GM19193 (cell line): Measurements from ENCODE around the gene CAMK2N2.
A peak's percentile ranks its signal among the peaks of the same experiment; 100 is the strongest.

Experiments
- POLR2A ChIP-seq: IDR thresholded peaks from 4 replicates; pipeline ENCODE4 v1.6.1; 2011; ENCODE audit not compliant: insufficient read depth, insufficient read length; ENCODE audit errors: extremely low read depth

CAMK2N2 gene

GRCh38 chr3:184261270-184261853, at the start of gene CAMK2N2:
Gene CAMK2N2 (minus strand): TSS chr3:184261553. CDS start chr3:184261285, 268 bp downstream.
- TF ChIP-seq POLR2A: no peak

GRCh38 chr3:184308744-184309143, 47.4 kb upstream of the CAMK2N2 start:
- no peak for TF ChIP-seq POLR2A

GRCh38 chr3:184307915-184308314, 46.6 kb upstream of the CAMK2N2 start:
- TF ChIP-seq POLR2A: no peak

GRCh38 chr3:184306341-184306972, 45.1 kb upstream of the CAMK2N2 start:
- no peak for TF ChIP-seq POLR2A

DNA sequence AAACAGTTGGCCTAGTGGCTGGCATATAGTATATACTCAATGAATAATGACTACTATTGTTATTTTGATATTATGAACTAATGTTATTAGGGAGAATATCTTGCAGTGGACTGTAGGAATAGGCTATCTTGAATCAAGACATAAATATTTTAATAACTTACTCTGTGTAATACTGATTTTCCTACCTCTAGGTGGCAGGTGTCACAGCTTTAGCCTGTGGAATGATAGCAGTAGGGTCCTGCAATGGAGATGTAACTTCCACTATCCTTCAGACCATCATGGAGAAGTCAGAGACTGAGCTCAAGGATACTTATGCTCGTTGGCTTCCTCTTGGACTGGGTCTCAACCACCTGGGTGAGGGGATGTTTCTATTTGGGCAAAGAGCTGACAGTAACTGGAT, 44.2 kb upstream of the CAMK2N2 start:
- TF ChIP-seq POLR2A: no peak

- TF ChIP-seq POLR2A: no peak
Measured at GRCh38 chr3:184300378-184300720, 39.0 kb upstream of the CAMK2N2 start.

DNA sequence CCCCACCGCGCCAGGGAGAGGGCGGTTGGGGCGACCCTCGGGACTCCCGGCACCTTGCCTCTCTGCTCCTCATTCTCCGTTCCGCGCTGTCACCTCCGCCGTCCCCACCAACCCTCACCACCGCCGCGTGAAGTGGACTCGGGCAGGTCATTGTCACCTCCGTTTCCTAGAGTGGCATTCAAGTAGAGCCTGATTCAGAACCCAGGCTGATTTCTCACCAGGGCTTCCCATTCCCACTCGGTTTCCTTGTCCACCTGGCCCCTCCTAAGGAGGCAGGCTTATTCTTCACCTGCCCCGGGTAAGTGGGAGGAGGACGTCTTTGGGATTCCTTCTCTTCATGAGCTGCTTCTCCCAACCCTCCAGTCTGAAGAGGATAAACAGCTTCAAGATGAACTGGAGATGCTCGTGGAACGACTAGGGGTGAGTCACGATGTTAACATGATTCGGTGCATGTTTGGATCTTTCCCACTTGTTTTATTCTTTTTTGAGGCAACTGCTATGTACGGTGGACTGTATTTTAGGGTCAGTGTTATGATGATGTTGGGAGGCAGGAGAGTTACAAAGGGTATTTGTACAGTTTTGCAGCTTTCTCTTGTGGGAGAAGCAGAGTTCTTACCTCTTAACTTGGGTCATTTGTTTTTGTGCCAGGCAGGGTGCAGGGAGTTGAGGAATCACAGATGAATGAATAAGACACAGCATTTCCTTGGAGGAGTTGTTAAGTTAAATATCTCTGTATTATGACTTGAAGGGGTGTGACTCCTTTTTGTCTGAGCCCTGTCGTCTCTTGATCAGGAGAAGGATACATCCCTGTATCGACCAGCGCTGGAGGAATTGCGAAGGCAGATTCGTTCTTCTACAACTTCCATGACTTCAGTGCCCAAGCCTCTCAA, 38.4 kb upstream of the CAMK2N2 start:
- TF ChIP-seq POLR2A: no peak

DNA sequence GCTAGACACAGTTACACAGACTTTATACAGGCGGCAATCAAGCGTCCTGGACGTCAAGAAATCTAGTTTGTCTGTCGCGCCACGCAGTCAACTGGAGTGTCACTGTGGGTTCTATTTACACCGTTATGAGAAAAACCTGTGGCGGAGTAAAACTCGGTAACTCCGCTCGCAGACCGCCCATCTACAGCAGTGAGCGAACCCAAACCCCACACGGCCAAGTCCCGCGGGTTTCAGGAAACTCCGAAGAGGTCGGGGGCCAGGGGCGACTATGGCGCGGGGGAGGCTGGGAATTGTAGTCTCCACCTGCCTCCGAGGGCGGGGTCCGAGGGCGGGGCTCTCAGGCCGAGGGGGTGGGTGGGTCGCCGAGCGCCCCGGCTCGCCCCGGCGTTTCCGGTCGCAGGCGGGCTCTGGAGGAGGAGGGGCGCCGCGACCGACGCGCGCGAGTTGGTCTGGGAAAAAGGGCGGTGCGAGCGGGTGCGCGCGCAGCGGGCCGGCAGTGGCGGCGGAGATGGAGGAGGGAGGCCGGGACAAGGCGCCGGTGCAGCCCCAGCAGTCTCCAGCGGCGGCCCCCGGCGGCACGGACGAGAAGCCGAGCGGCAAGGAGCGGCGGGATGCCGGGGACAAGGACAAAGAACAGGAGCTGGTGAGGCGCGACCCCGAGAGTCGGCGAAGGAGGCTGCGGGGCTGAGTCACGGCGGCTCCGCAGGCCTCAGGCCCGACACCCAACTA, 37.6 kb upstream of the CAMK2N2 start, which contains the start of gene PSMD2:
Gene PSMD2, plus strand, starts transcription at position 483 of the 729 bp plus-strand sequence. Its CDS starts 26 bp downstream, at position 509.
- peak; percentile 73 for TF ChIP-seq POLR2A

DNA sequence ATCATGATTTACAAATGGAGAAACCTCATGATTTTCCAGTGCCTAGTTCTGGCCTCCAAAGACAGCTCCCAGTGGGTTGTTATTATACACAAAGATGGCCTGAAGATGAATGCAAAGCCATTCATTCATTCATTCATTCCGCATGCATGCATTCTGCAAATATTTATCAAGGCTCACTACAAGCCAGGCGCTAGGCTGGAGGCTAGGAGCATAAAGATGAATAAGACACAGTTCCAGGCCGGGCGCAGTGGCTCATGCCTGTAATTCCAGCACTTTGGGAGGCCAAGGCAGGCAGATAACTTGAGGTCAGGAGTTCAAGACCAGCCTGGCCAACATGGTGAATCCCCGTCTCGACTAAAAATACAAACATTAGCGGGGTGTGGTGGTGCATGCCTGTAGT, 35.3 kb upstream of the CAMK2N2 start:
- TF ChIP-seq POLR2A: no peak

DNA sequence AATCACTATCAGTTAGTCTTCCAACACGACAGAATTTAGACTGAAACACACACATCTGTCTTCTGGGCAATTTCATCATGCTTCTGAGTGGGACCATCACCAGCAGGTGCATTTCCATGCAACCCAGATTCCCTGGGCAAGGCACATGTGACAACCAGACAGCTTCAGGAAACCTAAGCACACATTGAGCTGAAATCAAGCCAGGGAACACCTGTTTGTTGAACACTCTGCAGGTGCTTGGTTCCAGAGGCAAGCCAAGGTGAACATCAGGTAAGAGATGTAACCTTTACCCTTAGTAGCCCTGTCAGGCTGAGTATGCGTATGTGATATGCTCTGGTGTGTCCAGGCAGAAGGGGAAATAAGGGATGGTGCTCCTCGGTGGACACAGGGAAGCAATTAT, 34.4 kb upstream of the CAMK2N2 start:
- no peak for TF ChIP-seq POLR2A

DNA sequence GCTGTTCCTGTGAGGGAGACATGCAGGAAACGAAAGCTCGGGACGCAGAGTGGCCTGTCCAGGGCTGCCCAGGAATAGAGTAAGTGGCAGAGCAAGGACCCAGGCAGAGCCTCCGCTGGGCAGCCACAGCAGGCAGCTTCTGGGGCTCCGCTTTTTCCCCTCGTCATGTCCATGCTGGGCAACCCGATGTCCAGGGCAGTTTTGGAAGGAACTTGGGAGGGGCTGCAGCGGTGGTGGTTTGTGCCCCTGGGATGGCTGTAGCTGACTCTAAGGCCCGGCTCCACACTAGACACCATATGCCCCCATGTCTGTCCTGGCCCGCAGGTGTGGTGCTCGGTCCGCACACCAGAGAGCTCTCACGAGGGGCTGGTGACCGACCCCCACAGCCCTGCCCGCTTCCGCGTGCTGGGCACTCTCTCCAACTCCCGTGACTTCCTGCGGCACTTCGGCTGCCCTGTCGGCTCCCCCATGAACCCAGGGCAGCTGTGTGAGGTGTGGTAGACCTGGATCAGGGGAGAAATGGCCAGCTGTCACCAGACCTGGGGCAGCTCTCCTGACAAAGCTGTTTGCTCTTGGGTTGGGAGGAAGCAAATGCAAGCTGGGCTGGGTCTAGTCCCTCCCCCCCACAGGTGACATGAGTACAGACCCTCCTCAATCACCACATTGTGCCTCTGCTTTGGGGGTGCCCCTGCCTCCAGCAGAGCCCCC, 30.5 kb upstream of the CAMK2N2 start:
- no peak for TF ChIP-seq POLR2A

GRCh38 chr3:184291044-184291737, 29.8 kb upstream of the CAMK2N2 start:
- no peak for TF ChIP-seq POLR2A

DNA sequence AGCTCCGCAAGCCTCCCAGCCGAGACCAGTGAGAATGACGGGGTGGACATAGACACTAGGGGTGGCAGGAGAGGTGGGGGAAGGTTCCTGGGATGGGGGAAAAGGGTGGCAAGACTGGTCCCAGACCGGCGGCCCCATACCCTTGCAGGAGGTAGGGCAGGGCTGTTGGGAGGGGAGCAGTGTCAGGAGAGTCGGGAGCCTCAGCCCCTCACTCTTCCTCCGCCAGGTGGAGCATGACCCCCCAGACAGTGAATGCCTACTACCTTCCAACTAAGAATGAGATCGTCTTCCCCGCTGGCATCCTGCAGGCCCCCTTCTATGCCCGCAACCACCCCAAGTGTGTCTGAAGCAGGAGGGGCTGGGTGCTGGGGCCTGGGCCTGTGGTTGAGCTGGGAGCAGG, 29.0 kb upstream of the CAMK2N2 start:
- no peak for TF ChIP-seq POLR2A

DNA sequence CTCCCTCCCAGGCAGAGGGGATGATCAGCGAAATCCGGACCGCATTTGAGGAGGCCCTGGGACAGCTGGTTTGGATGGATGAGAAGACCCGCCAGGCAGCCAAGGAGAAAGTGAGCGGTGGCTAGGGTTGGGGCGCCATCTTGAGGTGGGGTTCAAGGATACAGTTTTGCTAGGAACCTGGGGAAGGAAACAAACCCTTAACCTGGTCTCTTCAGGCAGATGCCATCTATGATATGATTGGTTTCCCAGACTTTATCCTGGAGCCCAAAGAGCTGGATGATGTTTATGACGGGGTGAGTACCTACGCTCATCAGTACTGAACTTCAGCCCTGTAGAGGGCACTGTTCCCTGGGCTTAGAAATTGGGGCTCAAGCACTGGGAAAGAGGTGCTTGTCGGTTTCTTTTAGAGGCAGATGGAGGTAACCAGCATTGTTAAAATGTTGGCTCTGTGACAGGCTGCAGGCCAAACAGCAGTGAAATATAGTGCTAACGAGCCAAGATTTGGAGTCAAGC, 28.1 kb upstream of the CAMK2N2 start:
- TF ChIP-seq POLR2A: no peak
